ENCODE measurements around the gene ABT1.

The ABT1 gene

DNA sequence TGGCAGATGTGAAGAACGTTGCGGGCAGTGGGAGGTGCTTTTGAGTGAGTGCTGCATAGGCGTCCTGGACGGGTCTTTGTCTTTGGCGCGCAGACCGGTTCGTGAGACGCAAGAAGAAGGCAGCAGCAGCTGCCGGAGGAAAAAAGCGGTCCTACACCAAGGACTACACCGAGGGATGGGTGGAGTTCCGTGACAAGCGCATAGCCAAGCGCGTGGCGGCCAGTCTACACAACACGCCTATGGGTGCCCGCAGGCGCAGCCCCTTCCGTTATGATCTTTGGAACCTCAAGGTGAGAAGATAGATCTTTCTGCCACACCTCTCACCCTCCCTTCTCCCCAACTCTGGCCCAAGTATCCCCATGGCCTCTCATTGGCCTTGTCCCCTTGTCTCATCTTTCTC, 1.1 kb downstream of the ABT1 start:
- no peak for DNase-seq
- intact Hi-C loops (cut with DNase I) = loop anchor here (2.0 to 10.0 kb wide), 3 partner anchors 61 to 403 kb away; partner anchors contain the start of gene ZNF322

DNA sequence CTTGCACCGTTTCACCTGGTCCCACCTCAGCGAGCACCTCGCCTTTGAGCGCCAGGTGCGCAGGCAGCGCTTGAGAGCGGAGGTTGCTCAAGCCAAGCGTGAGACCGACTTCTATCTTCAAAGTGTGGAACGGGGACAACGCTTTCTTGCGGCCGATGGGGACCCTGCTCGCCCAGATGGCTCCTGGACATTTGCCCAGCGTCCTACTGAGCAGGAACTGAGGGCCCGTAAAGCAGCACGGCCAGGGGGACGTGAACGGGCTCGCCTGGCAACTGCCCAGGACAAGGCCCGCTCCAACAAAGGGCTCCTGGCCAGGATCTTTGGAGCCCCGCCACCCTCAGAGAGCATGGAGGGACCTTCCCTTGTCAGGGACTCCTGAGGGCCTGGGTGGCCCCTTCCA, 1.5 kb downstream of the ABT1 start:
- intact Hi-C loops (cut with DNase I) = loop anchor here (10.0 kb wide), 2 partner anchors 253 to 403 kb away; a partner anchor contains a TSS
- no peak for DNase-seq

DNA sequence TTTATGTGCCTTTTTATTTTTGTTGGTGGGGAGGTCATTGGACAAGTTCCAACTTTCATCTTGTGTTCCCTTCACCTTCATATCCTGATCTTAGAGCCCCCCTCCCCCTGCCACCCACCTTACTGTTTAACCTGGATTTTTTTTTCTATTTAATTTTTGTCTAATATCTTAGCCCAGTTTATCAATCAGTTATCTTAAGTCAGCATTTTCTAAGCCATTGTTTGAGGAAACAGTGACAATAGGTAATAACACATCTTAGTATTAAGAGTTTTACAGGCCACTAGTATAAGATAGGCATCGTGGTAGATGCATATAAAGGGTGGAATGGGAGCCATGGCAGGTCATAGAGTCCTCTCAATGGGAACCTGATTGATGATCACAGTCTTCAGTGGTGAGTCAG, 2.4 kb downstream of the ABT1 start:
- intact Hi-C loops (cut with DNase I) = loop anchor here (10.0 kb wide), 2 partner anchors 254 to 404 kb away; a partner anchor contains a TSS
- DNase-seq = no peak

DNA sequence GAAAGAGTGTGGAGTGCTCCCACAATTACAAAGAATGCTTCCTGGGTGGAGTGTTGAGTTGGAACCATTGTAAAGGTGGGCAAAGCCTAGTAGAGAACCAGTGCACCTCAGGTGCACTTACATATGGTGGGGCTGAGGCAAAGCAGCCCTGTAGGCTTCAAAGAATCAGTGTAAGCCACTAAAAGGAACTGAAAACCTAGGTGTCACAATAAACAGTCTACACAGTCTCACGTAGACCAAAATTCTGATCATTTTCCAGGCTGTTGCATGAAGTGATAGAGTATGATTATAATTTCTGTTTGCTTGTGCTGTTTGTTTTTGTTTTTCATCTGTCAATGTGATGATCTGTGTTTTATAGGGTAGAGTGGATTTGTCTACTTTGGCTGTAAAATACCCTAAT, 2.8 kb downstream of the ABT1 start:
- intact Hi-C loops (cut with DNase I) = loop anchor here (10.0 kb wide), 2 partner anchors 255 to 405 kb away; a partner anchor contains a TSS
- DNase-seq = no peak

DNA sequence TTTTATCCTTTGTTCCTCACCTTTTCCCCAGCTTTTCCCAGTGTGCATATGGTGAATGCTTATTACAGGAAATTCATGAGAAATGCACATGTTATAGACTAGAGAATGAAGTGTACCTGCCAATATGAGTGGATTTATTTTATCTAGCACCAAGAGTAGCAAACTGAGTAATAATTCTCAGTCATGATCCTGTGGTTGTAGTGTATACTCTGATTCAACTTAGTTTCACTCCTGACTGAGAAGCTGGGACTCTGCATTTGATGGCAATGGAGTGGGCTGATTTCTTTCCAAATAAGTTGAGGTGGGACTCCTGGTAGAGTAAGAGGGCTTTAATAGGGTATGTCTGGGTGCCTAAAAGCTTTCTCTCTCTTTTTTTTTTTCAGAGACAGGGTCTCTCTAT, 4.0 kb downstream of the ABT1 start:
- intact Hi-C loops (cut with DNase I) = no loop called here
- DNase-seq = no peak

DNA sequence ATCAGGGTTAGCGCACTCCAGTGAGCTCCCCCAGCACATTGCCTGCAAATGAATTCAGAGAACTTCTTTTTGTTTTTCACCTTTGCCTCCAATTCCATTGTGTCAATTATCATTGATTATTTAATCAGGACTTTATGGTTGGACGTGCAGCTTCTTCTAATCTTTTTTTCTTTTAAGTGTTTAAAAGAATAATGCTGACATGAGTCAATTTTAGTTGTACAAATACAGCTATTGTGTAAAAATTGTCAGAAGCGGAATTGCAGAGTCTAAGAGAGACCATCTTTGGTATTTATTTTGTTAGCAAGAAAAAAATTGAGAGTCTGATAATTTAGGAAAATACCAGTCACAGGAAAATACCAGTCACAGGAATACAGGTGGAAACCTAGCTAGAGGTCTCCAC, 5.5 kb downstream of the ABT1 start:
- no peak for DNase-seq
- intact Hi-C loops (cut with DNase I) = no loop called here

DNA sequence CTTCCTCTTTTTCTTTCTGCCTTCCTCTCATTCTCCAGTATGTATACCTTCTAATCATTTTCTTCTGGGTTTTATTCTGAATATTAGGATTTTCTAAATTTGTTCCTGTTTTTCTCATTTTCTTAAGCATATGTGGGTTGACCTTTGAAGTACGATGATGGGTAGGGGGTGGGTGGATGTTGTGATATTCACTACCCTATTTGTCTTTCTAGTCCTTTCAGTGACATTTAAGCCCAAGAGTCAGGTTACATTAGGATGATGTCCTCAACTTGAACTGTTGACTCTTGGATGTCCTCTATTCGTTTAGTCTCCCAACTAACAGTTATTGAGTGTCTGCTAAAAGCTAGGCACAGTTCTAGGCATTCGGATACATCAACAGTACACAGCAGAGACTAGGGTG, 7.3 kb downstream of the ABT1 start:
- intact Hi-C loops (cut with DNase I) = no loop called here
- no peak for DNase-seq

DNA sequence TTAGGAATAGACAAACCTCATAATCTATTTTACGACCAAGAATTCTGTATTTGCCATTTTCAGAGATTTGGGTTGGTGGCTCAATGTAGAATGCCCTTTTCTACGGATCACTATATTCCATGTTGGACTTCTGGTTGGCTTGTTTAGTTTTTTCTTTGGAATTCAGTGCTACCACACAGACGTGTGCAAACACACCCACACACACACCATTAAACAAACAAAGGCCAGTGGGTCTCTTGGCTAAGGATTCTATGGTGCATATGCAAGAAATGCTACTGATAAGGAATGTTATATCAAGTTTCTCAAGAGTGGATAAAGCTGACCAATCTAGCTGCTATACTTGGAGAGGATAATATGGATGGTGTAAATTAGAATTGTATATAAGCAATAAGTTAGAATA, 8.0 kb downstream of the ABT1 start:
- no peak for DNase-seq
- intact Hi-C loops (cut with DNase I) = no loop called here

DNA sequence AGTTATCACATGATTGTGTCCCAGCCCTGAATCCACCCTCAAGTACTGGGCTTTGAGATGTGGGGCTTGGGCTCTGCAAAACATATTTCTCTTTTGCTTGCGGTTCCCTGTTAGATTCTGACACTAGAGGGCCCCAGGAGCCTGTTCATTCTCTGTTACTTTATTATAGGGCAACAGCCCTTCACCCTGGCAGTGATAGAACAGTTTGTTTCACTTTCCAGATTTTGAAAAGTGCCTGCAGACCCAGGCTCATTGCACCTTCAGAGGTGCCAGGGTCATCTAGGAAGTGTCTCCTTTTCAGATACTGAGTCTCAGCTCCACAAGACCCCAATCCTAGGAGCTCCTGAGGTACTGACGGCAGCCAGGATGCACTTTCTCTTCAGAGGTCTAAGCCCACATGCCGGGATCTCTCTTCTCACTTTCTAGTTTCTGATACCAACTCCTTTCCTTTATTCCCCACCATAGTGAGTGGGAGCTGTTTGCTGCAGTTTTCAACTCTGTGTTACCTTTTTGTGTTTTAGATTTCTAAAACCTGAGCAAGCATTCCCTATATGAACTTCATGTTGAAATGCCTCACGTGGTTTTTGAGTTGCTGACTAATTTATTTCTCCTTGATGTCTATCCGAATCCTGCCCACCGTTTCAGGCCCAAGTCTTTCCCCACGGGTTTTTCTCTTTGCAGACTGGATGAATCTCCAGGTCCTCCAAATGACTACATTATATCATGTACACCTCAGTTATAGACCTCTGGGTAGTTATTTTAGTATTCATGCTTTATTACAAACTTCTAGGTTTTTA, 10.9 kb downstream of the ABT1 start:
- intact Hi-C loops (cut with DNase I) = loop anchor here (2.0 kb wide), 1 partner anchor 471 kb away; no protein-coding TSS in a partner anchor
- peak in 31 of 42 donors; percentile 18 to 80 (median 55) for DNase-seq

DNA sequence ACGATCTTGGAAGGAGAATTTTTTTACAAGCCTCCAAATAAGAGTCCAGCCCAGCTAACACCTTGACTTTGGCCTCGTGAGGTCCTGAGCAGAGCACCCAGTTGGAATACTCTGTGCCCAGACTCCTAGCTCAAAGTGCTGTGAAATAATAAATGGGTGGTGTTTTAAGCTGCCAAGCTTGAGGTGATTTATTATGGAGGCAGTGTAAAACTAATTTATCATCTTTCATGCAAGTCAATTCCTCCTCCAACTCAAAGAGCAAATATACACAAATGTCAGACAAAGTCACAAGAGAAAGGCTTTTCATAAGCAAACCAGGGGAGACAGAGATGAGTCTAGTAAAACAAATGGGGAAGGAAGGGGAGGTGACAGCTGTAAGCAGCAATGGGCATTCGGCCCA, 12.7 kb downstream of the ABT1 start:
- intact Hi-C loops (cut with DNase I) = no loop called here
- no peak for DNase-seq

DNA sequence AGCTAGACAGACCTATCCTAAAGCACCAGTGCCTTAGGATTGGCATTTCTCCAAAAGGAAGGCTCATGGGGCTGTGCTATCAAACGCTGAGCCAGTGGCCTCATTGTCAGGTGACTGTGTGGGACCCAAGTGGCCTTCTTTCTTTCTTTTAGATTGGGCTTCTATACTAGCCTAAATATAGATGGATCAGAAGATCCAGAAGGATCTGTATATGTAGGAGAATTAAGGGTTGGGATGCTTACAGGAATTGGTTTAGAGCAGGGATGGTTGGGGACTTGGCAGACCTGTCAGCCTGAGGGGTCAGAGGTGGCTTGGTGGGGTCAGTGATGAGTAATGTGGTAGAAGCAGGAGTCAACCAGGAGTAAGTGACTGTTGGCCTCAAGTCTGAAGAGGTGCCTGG, 14.8 kb downstream of the ABT1 start:
- intact Hi-C loops (cut with DNase I) = no loop called here

DNA sequence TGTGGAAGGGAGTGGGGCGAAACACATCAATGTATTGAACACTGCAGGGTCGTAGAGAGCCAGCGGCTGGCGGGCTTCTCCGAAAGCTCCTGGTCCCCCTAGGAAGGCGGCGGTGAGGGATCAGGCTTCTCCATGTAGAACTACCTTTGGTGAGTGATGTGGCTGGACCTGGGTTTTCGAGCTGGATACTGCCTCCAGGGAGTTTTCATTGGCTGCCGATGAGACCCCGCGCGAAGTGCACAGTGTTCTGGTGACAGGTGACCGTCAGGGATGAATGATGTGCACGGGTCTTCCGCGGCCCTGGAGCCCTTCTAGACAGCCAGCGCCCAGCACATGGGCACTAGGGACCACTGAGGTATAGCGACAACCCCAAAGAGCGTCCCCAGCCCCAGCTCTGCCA, 16.4 kb downstream of the ABT1 start:
- DNase-seq = no peak
- intact Hi-C loops (cut with DNase I) = no loop called here

More for the DNA sequence above, 14.8 kb downstream of the ABT1 start:
- no peak for DNase-seq

DNA sequence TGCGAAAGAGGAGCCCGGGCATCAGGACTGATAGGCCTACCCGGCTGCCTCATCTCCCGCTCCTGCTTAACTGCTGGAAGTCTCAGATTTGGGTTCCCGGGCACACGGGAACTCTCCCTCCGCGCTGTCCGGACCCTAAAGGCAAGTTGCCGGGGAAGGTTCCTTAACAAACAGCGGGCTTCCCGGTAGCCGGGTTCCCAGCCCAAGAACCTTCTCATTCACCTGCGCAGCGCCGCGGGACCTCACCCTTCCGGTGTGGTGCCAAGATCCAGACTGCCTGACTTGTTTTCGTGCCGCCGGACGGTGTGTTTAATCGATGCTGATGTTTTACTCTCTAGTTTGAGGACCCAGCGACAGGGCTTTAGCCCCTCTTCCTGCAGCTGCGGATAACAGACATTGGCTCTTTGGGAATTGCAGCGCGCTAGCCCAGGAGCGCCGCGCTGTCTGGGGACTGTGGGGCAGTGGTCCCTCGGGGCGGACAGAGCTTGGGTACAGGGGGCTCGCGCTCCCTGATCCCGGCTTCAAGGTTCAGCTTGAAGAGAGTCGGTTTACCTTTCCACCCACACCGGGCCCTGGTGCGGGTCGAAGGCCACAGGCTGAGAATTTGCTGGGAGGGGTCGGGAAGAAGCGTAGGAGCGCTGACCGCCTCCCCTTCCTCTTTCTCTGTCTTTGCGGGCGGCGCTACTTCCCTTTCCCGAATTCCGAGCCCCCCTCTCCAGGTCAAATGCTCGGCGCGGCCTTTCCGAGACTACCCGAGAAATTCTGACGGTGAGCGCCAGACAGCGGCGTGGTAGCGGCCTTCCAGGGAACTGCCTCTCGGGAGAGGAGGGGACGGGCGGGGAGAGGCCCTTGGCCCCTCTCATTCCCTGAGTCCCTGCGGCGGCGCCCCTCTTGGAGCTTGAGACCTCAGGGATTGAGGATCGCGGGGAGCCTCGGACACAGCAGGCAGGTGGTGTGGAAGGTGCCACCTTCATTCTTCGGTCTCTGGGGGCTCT, 17.2 kb downstream of the ABT1 start:
- intact Hi-C loops (cut with DNase I) = no loop called here
- DNase-seq = peak in 1 of 42 donors; percentile 45

DNA sequence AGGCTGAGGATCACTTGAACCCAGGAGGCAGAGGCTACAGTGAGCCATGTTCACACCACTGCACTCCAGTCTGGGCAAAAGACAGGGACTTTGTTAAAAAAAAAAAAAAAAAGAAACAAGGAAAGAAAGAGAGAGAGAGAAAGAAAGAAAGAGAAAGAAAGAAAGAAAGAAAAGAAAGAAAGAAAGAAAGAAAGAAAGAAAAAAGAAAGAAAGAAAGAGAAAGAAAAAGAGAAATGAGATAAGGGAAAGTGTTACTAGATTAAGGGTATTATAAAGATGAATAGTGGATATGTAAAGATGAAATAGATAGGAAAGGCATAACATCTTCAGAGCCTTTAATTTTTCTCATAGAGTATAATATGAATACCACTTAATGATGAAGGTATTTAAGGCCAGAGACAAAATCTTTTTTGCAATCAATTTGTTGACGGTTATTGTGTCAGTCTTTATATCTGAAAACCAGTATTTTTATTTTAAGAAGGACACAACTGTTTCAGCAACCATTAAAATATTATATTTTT, 26.6 kb downstream of the ABT1 start:
- no peak for DNase-seq
- intact Hi-C loops (cut with DNase I) = no loop called here

DNA sequence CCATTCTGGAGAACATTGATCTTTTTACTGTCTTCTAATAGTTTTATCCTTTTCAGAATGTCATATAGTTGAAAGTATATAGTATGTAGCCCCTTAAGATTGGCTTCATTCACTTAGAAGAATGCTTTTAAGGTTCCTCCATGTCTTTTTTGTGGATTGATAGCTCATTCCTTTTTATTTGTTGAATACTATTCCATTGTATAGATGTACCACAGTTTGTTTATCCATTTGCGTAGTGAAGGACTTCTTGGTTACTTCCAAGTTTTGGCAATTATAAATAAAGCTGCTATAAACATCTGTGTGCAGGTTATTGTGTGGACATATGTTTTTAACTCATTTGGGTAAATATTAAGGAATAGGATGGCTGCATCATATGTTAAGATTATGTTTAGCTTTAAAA, 27.8 kb downstream of the ABT1 start:
- DNase-seq = no peak
- intact Hi-C loops (cut with DNase I) = no loop called here

DNA sequence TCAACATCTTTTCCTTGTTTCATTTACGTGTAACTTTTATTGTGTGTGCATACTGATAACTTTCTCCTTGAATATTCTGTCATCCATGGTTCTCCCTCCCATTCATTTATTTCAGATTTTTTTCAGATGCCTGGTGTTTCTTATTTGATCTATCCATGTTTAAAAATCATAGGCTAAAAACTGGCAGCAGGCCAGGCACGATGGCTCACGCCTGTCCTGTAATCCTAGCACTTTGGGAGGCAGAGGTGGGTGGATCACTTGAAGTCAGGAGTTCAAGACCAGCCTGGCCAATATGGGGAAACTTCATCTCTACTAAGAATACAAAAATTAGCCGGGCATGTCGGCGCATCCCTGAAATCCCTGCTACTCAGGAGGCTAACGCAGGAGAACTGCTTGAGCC, 31.1 kb downstream of the ABT1 start:
- DNase-seq = no peak
- intact Hi-C loops (cut with DNase I) = no loop called here

DNA sequence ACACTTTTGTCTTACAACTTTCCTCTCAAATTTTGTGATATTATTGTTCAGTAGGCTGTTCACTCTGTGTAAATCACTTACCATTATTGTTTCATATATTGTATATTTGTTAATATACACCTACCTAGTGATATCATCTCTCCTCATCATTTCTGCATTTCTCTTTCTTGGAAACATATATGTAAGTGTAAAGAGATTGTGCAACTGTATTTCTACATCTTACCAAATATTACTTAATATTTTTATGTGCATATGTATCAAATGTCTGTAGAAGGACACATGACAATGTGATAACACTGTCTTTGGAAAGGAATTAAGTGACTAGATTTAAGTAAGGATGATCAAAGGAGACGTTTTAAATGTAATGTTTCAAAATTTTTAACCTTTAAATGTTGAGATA, 32.6 kb downstream of the ABT1 start:
- intact Hi-C loops (cut with DNase I) = no loop called here

DNA sequence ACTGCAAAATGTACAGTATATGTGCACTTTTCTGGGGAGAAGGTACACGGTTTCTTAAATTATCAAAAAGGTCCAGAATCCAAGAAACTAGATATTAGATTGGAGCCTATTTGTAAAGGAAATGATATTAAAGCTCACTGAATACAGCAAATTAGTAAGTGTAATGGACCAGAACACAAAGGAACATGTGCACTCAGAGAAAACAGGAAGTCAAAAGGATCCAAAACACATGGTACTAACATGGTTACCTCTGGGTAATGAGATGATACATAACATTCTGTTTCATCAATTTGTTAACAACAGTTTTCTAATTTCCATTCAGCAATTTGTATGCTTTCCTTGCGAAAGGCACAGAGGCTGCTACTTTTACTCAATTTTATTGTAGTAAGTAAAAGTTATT, 44.1 kb downstream of the ABT1 start:
- intact Hi-C loops (cut with DNase I) = no loop called here
- no peak for DNase-seq

More for the DNA sequence above, 32.6 kb downstream of the ABT1 start:
- DNase-seq = no peak

DNA sequence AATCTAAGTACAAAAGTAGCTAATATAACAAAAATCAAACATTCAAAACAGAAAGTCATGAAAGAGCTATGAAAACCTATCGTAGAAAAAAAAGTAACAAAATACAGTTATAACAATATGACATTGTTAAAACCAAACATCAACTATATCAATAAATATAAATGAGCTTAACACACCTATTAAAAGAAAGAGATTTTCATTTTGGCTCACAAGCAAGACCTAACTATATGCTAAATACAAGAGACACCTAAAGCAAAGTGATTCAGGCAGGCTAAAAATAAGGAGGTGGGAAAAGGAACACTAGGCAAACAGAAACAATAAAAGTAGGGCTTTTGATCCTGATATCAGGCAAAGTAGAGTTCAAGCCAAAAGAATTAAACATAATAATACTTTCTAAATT, 49.3 kb downstream of the ABT1 start:
- no peak for DNase-seq
- intact Hi-C loops (cut with DNase I) = no loop called here

Measured in head of caudate nucleus (tissue), 42 donors.